ENCODE results near the gene MCAT. TPM values are rescaled to one million over a fixed set of nuclear protein-coding genes. Genes with fewer than 3 reads are reported as not detected.
A peak's percentile ranks its signal among the peaks of the same experiment; 100 is the strongest.

MCAT gene
- total RNA-seq = 15.1 TPM

- peak; percentile 73 for DNase-seq
Observed at GRCh38 chr22:43142880-43143562, at the start of gene MCAT. TSS of gene MCAT (minus strand) at chr22:43143398. CDS start at chr22:43143348, 50 bp downstream.

- DNase-seq = no peak
Observed at GRCh38 chr22:43191831-43192230, 48.6 kb upstream of the MCAT start.

- DNase-seq = no peak
Observed at GRCh38 chr22:43188829-43189545, 45.8 kb upstream of the MCAT start.

- DNase-seq = peak; percentile 93
Observed at GRCh38 chr22:43187171-43188099, 44.2 kb upstream of the MCAT start.

- DNase-seq = no peak
Observed at GRCh38 chr22:43186272-43187170, 43.3 kb upstream of the MCAT start, which contains the start of gene TTLL12. TSS of gene TTLL12 (minus strand) at chr22:43187134. CDS start at chr22:43187069, 65 bp downstream.

GRCh38 chr22:43185860-43186261 lies 42.7 kb upstream of the MCAT start:
- no peak for DNase-seq

- DNase-seq = no peak
Observed at GRCh38 chr22:43183496-43184277, 40.5 kb upstream of the MCAT start.

GRCh38 chr22:43182726-43183125 lies 39.5 kb upstream of the MCAT start:
- no peak for DNase-seq

- no peak for DNase-seq
Observed at GRCh38 chr22:43182118-43182517, 38.9 kb upstream of the MCAT start.

GRCh38 chr22:43181321-43182076 lies 38.3 kb upstream of the MCAT start:
- no peak for DNase-seq

GRCh38 chr22:43180670-43181069 lies 37.5 kb upstream of the MCAT start:
- DNase-seq = no peak

- no peak for DNase-seq
Observed at GRCh38 chr22:43179911-43180195, 36.7 kb upstream of the MCAT start.

GRCh38 chr22:43179146-43179910 lies 36.1 kb upstream of the MCAT start:
- DNase-seq = no peak

GRCh38 chr22:43177479-43177878 lies 34.3 kb upstream of the MCAT start:
- DNase-seq = no peak

- DNase-seq = no peak
Observed at GRCh38 chr22:43176090-43176489, 32.9 kb upstream of the MCAT start.

GRCh38 chr22:43174941-43175531 lies 31.8 kb upstream of the MCAT start:
- no peak for DNase-seq

- no peak for DNase-seq
Observed at GRCh38 chr22:43173976-43174720, 30.9 kb upstream of the MCAT start.

GRCh38 chr22:43173566-43173965 lies 30.4 kb upstream of the MCAT start:
- no peak for DNase-seq

Data from occipital lobe (tissue), 2 donors.